Fibroblast of lung (primary cell): ENCODE measurements around the gene SNX4.

Source experiments
- EZH2 ChIP-seq: IDR thresholded peaks from 2 replicates; pipeline ENCODE4 v1.5.1; 2012; ENCODE audit warnings: low read length, control low read depth, mild to moderate bottlenecking; ENCODE audit errors: missing control alignments
- TF ChIP-seq, protein P1 (sequence below), 2 donors: IDR thresholded peaks in 1 of 2; conservative IDR thresholded peaks in 1 of 2; 1 replicate in 1 of 2; 2 replicates in 1 of 2; pipeline ENCODE4 v1.5.1; 2011 to 2012; ENCODE audit warnings: low read length in 2 of 2, control low read depth in 1 of 2, inconsistent platforms in 1 of 2, low read depth in 1 of 2, mild to moderate bottlenecking in 1 of 2

DNA sequence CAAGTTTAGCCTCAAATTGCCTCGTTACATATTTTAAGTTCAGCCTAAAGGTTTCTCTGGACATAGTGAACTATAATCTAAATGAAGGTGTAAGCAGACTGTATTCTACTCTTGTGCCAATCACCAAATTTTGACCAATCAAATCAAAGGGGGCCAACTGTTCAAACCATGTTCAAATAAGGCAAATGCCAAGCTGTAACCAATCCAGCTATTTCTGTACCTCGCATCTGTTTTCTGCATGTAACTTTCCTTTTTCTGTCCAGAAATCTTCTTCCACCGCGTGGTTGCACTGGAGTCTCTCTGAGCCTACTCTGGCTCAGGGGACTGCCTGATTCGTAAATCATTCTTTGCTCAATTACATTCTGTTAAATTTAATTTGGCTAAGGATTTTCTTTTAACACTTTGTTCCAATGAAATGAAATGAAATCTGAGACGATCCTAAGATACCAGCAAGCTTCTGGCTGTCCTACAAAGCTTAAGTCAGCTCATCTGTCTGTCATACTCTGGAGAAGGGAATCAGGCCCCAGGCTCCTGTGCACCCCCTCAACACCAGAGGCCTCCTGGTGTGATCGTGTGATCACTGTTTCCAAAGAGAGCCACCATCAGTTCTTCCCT lies 91.7 kb downstream of the SNX4 start:
- TF ChIP-seq, protein P1, sequence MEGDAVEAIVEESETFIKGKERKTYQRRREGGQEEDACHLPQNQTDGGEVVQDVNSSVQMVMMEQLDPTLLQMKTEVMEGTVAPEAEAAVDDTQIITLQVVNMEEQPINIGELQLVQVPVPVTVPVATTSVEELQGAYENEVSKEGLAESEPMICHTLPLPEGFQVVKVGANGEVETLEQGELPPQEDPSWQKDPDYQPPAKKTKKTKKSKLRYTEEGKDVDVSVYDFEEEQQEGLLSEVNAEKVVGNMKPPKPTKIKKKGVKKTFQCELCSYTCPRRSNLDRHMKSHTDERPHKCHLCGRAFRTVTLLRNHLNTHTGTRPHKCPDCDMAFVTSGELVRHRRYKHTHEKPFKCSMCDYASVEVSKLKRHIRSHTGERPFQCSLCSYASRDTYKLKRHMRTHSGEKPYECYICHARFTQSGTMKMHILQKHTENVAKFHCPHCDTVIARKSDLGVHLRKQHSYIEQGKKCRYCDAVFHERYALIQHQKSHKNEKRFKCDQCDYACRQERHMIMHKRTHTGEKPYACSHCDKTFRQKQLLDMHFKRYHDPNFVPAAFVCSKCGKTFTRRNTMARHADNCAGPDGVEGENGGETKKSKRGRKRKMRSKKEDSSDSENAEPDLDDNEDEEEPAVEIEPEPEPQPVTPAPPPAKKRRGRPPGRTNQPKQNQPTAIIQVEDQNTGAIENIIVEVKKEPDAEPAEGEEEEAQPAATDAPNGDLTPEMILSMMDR (conservative IDR thresholded peaks at IDR 0.05 in 1 of 2, IDR thresholded peaks at IDR 0.05 in 1 of 2; ENCODE audit: low read depth in 1 of 2, low read length in 2 of 2): no peak
- no peak for TF ChIP-seq EZH2
